Hematopoietic multipotent progenitor cell treated with erythropoietin and hydrocortisone succinate and interleukin-3 and kit ligand, for 6 days (in vitro differentiated cells): ENCODE results near the gene SIAH3.

Experiments used
- DNase-seq: peaks from one replicate; pipeline ENCODE4 v3.0.0-alpha.2; 2015

SIAH3 gene

DNA sequence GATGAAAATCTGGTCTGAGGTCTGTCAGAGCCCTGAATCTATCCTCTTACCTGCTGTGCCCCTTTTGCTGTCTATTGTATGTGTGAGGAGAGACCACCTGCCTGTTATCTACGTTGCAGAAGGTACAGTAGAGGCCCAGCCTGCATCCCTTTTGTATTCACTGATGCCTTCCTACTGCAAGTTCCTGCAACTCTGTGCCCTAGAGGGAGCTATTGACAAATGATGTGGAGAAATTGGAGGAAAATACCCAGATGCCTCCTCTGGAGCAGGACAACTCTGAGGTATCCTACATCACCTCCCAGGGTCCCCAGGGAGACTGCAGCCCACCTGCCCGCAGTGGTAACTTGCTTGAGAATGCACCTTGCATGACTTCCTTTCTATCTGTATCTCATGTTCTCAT lies 33.7 kb downstream of the SIAH3 start:
- DNase-seq, result peak; percentile 15

DNA sequence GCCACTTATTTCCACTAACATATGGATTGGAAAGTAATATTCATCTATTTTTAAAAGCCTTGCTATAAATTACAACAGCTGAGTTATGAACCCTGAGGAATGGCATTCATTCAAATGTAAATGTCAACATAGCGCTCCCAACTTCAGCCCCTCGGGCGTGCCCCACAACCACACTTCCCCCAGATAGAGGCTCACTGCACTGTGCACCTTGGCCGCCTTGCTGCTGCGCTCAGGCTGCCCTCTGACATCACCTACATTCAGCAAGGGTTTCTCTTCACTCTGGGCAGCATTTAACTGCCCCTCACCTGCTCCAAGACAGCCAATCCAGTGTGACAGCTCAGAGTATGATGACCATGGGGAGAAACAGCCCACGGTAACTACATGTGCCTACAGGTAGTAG lies 35.1 kb downstream of the SIAH3 start:
- no peak for DNase-seq

DNA sequence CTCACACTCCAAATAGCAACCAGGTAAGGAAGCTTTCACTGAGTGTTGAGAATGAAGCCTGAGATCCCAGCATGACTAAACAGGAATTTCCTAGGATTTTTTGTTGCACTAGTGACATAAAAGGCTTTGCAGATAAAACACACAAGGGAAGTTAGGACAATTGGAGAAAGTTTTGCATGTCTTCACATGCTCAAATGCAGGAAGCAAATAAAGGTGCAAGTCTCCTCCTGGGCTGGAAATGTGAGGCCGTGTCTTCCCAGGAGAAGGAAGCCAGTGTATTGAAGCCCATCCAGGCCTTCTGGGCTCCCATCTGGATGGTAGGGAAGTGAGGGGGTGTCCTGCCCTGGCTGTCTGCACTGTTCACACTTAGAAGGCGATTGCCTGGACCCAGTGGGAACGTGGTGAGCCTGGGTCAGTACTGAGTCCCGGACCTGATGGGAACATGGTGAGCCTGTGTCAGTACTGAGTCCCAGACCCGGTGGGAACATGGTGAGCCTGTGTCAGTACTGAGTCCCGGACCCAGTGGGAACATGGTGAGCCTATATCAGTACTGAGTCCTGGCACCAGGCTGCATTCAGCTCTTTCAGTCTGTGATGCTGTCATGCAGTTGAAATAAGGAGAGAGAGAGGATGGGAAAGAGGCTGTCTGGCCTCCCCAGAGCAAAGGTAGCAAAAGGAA lies 38.7 kb downstream of the SIAH3 start:
- no peak for DNase-seq

DNA sequence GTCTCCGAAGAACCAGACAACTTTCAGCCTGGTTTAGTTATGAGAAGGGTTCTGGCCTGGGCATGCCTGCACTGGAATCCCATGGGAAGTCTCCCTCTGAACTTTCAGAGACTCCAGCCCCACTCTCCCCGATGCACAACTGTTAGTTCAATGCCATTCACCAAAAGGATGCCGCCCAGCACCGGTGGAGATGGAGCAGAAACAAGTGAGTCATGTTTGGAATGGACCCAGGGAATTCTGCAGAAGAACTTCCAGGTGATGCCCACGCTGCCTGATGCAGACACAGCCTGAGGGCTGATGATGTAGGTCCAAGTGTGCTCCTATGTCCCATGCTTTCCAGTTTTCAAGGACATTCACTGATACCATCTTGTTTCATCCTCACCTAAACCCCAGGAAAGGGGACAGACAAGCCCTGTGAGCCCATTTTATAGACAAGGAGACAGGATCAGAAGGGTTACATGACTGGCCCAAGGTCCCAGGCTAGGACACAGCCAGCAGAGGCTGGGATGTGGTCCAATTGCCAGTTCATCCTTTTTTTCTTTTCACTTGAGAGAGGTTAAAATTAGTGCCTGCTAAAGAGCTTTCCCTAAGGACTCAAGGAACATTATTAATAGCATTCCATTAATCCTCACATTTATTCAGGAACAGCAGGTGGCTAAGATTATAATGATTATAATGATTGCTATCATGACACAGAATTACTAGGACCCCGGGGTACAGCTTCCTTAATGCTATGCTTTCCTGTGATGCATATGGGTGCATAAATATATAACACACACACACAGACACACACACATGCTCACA lies 39.5 kb downstream of the SIAH3 start:
- DNase-seq, result no peak

DNA sequence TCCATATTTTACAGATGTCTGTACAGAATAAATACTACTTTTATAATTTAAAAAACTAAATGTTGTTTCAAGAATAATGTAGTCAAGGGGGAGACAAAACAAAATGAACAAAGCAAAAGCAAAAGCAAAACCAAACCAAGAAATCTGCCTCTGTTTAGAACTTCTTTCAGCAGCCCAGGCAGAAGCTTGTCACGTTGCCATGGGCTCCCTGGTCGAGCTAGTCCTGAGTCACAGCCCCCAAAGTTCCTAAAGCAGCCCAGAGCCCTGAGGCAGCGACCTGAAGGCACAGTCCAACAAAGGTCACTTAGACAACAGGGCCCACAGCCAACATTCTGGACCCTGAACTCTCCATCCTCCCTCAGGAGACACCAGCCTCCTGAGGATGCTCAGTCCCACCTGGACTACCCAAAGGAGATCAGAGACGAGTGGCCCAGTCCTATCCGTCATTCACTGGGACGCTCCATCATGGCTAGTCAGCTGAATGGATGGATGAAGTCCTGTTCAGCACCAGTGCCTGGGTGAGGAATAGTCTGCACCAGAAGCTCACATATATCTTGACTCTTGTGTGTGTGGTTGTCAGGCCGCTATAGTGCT lies 41.7 kb downstream of the SIAH3 start:
- DNase-seq, result no peak

DNA sequence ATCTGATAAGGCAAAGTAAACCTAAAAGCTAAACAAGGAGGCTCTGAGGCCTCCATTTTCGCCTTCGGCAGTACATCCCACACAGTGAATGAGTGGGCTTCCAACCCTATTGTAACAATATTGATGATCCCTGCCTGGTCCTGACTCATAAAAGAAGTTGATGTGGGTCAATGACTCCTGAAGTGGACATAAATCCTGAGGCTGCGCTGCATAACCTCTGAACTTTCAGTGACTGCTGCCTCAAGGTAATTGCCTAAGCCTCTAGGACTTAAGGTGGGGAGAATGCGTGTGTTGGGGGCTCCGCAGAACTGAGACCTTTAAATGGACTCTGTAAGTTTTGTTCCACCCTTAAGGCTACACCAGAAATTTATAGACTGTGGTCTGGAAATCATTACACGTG lies 42.6 kb downstream of the SIAH3 start:
- DNase-seq, result no peak

DNA sequence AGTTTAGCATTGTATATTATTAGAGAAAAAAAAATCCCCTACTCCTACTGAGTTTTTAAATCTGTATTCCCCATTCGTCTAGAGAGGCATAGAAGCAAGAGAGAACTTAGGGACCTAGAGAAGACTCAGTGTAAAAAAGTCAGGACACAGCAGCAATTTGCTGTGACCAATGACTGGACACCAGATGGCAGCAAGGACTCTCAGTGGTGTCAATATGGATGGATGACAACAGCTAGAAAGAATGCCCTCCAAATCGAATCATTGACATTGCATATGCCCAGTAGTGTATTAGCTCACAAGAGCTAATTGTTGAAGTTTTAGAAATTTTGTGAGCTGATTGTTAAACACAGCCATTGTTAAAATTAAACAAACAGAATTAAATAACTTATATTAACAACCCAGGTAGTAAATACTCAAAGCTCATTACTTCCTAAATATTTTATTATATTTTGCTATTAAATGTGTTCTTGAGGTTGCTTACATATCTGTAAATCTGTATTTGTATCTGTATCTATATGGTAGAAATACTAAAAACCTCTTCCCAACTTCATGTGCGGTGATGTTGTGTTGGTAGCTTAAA lies 43.9 kb downstream of the SIAH3 start:
- peak; percentile 64 for DNase-seq

DNA sequence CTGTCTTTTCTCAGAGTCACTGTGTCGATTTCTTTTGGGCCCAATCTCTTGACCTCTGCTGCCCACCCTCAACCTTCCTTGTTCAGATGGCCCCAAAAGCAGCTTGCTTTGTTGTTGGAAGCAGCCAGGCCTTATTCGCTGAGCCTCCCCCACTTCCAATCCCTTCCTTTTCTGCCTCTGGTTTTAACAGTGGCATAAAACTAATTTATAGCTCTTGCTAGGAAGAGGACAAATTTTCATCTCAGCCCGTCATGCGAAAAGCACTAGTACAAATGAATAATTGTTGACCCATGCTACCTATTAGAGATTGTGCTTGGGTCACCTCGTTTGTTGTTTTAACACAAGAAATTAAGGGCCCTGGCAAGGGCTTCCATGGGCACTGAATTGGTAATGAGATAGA lies 51.1 kb downstream of the SIAH3 start:
- DNase-seq, result no peak

DNA sequence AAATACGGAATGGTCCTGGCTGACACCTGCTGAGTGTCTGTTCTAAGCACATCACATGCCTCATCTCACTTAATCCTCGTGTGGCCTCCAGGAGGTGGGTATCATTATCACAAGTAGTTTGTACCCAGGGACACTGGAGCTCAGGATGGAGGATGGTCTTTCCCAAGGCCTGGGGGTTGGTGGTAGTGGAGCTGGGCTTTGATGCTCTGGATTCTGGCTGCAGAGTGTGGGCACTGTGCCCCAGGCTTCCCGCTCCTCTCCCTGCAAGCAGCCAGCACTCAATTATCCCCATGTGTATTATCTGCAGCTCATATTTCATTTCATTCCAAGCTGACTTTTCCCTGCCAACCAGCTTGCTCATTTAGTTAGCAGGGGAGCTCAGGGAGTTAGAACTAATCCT lies 52.1 kb downstream of the SIAH3 start:
- DNase-seq, result no peak

DNA sequence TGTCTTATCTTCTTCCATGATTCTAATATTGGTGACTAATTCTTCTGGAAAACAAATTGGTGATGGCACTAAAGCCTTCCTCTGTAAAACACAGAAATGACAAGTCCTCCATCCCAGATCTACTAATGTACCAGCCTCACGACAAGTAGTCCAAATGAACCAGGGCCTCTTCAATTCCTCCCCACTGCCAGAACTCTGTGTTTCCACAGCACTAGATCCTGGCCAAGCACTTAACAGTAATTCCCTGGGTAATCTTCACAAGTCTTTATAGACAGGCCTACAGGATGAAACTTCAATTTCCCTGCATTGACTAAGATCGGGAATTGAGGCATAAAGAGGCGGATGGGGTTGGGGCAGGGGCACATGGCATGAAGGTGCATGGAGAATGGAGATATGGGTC lies 52.7 kb downstream of the SIAH3 start:
- no peak for DNase-seq

DNA sequence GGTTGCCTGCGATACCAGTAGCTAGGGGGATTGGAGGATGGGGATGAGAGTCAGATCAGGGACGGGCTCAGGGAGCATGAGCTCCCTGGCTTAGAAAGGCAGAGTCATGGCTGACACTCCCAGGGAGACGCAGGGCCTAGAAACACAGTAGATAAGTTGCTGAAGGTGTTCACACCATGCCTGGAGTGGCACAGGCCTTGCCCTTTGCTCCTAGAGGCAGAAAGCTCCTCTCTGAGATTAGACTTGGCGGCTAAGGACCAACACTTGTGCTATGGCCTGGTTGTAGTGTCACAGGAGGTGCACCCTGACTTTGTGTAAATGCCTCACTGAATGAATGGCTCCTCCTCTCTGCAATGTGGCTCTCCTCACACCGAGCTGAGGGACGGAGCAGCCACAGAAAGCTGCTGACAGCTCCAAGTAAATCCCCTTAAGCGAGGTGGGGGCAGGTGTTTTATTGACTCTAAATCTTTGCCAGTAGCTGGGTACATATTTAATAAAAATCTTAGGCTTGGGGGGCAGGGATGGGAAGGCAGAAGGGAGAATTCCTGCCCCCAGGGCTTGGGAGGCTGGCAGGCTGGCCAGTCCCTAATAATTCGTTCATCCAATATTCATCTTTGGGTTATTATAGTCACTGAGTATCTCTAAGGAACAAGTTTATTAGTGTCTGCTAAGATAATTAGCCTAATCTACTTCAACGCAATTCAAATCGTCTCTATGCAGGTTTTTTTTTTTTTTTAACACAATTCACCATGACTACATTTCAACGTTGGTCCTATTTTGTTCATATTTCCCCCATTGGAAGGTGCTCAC lies 54.9 kb downstream of the SIAH3 start:
- no peak for DNase-seq

DNA sequence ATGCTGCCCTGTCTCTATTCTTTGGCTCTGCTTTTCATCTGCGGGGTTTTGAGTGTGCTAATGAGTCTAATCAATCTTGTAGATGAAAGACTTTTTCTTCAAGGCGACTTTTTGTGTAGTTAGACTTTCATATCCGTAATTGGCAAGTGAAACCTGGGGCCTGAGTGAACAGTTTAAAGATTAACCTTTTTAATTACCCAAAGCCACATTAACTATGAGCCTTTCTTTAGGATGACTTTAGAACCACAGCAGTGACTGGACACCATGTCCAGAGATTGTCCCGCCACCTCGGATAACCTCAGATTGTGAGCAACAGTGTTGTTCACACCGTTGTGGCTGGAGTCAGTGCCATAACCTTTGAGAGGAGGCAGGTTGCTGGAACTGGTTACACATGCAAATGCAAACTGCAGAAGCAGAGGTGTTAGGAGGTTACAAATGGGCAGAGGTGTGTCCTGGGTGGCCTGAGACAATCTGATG lies 58.7 kb downstream of the SIAH3 start:
- no peak for DNase-seq

DNA sequence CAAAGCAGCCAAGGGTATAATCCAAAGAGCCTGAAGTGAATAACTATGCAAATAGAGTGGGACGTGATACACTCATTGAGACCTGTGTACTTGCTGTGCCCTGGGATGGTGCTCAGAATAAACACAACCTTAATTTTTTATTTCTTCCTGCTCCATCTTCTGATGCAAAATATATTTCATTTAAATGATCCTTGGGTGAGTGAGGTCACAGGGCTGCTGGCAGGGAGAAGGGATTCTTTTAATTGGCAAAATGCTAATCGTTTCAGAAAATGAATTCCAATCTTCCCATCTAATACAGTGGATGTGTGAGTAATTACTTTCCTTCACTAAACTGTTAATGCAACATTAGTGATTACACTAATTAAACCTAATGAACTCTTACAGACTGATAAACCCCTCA lies 63.5 kb downstream of the SIAH3 start:
- DNase-seq, result no peak

DNA sequence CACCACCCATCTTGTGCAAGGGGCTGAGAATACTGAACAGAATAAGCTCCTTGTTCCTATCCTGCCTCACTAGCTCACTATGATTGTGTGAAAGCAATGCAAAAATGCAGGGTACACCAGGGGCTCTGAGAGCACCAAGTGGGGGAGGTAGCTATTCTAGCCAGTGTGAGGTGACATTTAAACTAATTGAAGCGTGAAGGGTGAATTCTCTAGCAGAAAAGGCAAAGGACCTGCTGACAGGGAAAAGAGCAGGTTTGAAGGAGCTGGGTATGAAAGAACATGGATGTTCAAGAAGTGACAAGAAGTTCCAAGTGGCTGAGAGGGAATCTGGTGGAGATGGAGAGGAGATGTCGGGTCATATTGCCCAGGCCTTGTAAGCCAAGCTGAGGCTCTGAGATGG lies 64.2 kb downstream of the SIAH3 start:
- DNase-seq, result no peak

DNA sequence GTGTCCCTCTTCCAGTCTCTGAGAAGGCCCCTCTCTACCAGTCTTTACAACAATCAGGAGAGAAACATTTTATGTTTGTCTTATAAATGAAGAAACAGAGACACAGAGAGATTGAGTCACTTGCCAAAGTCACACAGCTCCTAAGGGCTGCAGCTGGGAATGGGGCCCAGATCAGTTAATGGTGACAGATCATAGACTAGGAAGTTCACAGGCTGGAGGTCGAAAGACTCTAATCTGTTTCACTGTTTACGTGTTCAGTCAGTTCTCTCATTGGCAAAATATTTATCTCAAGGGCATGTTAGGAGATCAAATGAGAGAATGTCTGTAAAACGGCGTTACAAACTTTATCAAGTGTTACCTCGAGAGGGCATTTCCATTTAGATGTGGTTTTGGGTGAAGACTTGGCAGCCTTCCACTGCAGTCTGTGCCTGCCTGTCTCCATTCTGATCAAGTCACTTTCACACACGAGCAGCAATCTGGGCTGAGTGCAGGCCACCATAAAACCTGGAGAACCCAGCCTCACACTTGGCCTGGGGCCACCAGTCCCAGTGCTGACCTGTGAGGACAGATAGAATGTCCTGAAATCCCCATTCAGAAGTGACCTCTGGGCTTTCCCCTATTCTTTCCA lies 65.1 kb downstream of the SIAH3 start:
- DNase-seq, result peak; percentile 84

DNA sequence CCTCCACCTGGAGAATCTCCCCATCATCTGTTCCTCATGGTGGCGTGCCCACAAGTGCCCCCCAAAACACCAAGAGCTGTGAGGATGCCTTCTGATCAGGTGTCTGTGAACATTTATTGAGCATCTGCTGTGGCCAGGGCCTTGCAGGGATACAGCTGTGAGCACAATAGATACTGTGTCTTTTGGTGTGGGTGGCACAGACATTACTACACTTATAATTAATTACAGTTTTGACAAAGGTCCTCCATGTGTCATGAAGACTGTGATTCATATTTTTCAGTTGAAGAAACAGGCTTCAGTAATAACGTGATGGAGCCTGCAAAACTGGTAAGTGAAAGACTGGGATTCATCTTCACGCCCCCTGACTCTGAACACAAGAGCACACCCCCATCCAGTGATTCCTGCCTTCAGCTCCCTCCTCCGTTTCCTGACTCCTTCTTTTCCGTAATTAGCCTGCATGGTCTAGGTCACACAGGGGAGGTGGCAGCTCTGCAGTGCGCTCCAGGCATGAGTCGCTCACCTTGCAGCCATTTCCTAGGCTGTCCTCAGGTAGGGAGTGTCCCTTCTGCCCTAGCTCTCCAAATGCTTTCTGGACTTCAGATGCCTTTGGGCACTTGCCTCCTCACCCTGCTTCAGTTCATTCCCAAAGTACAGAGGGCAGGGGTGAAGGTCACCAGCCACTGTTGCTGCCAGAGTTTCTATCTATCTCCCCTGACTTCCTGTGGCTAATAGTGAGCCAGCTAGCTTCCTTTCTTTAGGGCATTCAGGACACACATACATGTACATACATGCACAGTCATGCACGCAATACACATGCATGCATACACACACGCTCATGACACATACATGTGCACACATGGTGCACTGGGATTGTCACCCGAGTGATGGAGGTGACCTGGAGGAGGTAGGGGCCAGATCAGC lies 66.5 kb downstream of the SIAH3 start:
- no peak for DNase-seq

DNA sequence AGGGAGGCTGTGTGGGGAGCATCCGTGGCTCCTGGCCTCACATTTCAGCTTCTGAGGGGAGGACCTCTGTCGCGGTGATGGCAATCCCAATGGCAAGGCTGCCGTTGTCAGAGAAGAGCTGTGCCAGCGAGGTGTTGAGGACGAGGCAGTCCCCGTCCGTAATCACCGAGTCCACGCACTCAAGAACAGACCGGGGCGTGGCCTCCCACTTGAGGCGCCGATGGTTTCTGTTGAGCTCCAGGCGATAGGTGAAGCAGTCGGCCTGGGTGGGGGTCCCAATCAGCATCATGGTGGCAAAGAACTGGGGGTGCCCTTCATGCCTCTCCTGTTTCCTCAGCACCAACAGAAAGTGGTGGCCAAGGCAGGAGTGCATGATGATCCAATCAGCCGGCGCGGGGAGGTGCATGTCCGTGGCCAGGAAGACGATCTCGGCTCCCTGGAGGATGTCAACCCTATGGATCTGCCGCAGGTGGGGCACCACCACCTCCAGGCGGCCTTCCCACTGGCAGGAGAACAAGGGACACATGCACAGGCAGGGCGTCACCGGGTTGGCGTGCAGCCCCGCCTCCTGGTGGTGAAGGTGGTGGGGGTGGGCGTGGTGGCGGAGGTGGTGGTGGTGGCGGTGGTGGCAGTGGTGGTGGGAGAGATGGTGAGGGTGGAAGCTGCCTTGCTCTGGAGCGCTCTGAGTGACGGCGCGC lies 68.1 kb downstream of the SIAH3 start:
- no peak for DNase-seq

DNA sequence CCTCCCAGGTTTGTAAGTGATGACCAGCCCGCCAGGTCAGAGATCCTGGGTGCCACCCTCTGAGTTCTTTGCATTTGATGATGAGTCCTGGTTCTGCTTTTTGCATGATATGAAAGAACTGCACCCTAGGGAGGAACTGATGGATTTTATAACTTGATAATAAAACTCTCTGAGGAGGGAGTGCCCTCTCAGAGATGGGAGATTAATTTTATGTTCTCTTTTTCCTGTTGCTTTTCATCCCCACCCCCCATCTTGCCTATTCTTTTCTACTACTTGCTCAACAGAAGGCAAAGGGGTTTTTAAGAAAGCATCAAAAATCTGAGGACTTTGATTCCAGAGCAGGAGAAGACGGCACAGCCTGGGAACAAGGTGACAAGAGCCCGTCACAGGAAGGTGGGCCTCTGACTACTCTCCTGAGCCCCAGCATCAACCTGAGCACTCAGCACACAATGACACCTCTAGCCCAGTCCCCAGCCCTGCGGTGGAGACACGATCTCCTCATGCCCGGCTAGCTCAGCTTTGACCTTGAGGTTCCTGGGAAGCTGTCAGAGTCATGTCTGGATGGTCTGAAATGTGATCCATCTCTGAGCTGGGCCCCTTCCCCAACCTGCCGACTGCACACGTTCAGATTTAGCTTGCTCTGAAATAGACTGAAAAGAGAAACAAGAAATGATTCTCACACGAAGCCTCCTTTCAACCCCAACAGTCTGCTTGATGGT lies 69.1 kb downstream of the SIAH3 start:
- peak; percentile 10 for DNase-seq

DNA sequence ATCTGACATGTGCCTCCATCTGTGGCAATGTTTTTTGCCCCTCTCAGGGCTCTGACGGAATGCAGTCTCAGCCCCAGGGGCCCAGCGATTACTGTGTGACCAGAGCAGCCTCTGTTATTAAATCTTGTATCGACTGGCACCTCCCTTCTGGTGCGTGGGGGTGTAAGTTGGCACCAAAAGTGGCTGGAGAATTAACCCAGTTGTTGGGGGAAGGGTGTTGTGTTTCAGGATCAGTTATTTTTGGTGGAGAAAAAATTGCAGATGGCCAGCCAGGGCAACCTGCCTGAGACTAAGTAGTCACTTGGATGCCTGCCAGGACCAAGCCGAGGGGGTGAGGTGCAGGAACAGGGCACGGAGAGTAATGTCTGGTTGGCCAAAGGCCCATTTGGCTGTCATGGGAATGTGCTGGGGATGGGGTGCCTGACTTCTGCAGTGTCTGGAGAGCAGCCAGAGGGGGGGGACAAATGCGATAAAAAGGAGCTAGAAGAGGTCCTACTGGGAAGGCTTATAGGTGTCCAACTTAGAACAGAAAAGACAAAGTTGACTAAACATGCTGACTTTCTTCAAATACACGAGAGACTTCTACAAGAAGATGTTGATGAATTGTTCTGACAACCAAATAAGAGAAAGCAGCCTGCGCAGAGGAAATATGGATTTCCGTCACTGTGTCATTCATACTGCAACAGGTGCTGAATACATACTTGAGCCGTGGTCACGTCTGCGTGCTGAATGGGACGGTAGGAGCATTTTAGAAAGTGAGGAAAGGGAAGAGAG lies 69.8 kb downstream of the SIAH3 start:
- peak; percentile 46 for DNase-seq
